Left kidney (tissue), 2 donors: ENCODE measurements around the gene SMAD3. TPM values are rescaled to one million over a fixed set of nuclear protein-coding genes. Genes with fewer than 3 reads are reported as not detected.
A peak's percentile ranks its signal among the peaks of the same experiment; 100 is the strongest.
"Not testable (repeated sequence)": the region's sequence is repeated elsewhere in the genome, so short reads cannot be mapped to it uniquely, and the experiment has no call there.

Experiments
- DNase-seq: peaks from one replicate; pipeline ENCODE4 v3.0.0-alpha.2; 2013
- polyA plus RNA-seq: library from polyadenylated mRNA; unstranded; fragments of 120-200 nt; gene quantifications from one replicate; pipeline ENCODE4 v1.2.1, GENCODE V29; 2013; ENCODE audit not compliant: insufficient read length

Gene SMAD3
- polyA plus RNA-seq, 1 donor = 50.8 TPM

- peak; percentile 72 for DNase-seq
Observed at GRCh38 chr15:67109141-67110034, 44.0 kb downstream of the SMAD3 start.

GRCh38 chr15:67110361-67110781, 45.0 kb downstream of the SMAD3 start:
- no peak for DNase-seq

GRCh38 chr15:67110958-67111864, 45.8 kb downstream of the SMAD3 start:
- no peak for DNase-seq

- DNase-seq = no peak
Observed at GRCh38 chr15:67114046-67114445, 48.6 kb downstream of the SMAD3 start.

- DNase-seq = no peak
Observed at GRCh38 chr15:67114846-67115585, 49.6 kb downstream of the SMAD3 start.

- no peak for DNase-seq
Observed at GRCh38 chr15:67115586-67115969, 50.2 kb downstream of the SMAD3 start.

GRCh38 chr15:67116742-67117141, 51.3 kb downstream of the SMAD3 start:
- no peak for DNase-seq

- DNase-seq = no peak
Observed at GRCh38 chr15:67117370-67117769, 52.0 kb downstream of the SMAD3 start.

- no peak for DNase-seq
Observed at GRCh38 chr15:67118808-67119207, 53.4 kb downstream of the SMAD3 start.

- DNase-seq = no peak
Observed at GRCh38 chr15:67119238-67119846, 53.9 kb downstream of the SMAD3 start.

- DNase-seq = no peak
Observed at GRCh38 chr15:67120009-67120838, 54.8 kb downstream of the SMAD3 start.

- DNase-seq = no peak
Observed at GRCh38 chr15:67120839-67121643, 55.6 kb downstream of the SMAD3 start.

GRCh38 chr15:67121644-67122605, 56.5 kb downstream of the SMAD3 start:
- DNase-seq = no peak

GRCh38 chr15:67122816-67123215, 57.4 kb downstream of the SMAD3 start:
- DNase-seq = not testable (repeated sequence)

- not testable (repeated sequence) for DNase-seq
Observed at GRCh38 chr15:67123291-67123690, 57.9 kb downstream of the SMAD3 start.

- no peak for DNase-seq
Observed at GRCh38 chr15:67124111-67124510, 58.7 kb downstream of the SMAD3 start.

GRCh38 chr15:67124911-67125588, 59.6 kb downstream of the SMAD3 start:
- DNase-seq = no peak
